Measurements from ENCODE around the gene GAB2.

GAB2 gene

DNA sequence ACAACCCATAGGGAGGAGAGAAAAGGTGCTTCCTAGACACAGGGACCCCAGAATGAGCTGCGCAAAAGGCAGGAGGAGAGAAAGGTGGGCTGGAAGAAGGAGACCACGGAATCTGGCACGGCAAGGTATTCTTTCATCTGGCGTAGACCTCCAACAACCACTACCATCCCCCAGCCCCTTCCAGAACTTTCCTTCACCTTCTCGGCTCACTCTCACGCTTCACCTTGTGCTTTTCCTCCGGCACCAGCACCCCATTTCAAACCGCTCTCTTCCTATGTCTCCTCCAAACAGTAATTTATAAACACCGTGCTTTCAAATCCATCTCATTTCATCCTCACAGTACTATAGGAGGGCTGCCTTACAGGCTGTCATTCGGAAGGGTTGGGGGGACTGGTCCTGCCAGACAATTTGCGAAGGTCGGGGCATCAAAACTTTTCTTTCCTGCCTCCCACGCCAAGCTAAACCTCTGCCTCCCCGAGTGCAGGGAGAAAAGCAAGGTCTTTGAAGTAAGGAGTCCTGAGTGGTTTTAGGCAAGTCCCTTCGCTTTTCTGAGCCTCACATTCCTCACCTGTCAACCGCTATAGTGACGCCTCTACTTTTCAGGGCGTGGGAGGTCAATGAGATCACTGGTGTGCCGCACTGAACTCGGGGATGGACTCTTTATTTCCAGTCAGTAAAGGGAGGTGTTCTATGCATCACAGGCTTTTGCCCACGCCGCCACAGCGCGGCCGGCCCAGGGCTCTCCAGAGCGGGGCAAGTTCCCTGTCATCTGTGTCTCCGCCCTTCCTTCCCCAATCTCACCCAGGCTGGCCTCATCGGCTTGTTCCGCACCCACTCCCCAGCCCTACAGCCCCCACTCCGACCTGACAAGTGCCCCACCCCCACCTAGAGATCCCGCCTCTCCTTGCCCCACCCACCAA, 230.0 kb downstream of the GAB2 start:
- no peaks in the 10 kb centered on the region for H3K9me3 ChIP-seq (ENCODE audit: insufficient read depth, low read length, severe bottlenecking)
- H3K4me3 ChIP-seq (ENCODE audit: low read depth in 1 of 2, low read length in 2 of 2): peak overlapping the region; percentile 53 to 94; a peak in 3 of 4 replicates
- H3K4me2 ChIP-seq (ENCODE audit: insufficient read depth, low read length): peak overlapping the region; percentile 91
- 0 out of 2 replicates have a peak, but pooled peaks cover 4% of the 10 kb centered on the region for H4K20me1 ChIP-seq (ENCODE audit: insufficient read depth, low read length)
- H3K36me3 ChIP-seq (ENCODE audit: insufficient read depth, low read length): no peaks in the 10 kb centered on the region; the same call in 1 of the 2 replicates
- ATAC-seq (ENCODE audit: insufficient read depth, low read depth) (no peak), DNase-seq (no peak)
- peak overlapping the region; percentile 80 for H2AFZ ChIP-seq (ENCODE audit: low read depth, low read length)
- H3K27me3 ChIP-seq (ENCODE audit: insufficient read depth, low read length, poor library complexity): no peaks in the 10 kb centered on the region
- H3K27ac ChIP-seq (ENCODE audit: low read length): peak overlapping the region; percentile 73
- H3K9ac ChIP-seq (ENCODE audit: low read depth, low read length): peak overlapping the region; percentile 87
- no peak for TF ChIP-seq EZH2 (IDR thresholded peaks at IDR 0.05; ENCODE audit: borderline replicate concordance, low read depth, low read length, severe bottlenecking)
- TF ChIP-seq, protein P1, sequence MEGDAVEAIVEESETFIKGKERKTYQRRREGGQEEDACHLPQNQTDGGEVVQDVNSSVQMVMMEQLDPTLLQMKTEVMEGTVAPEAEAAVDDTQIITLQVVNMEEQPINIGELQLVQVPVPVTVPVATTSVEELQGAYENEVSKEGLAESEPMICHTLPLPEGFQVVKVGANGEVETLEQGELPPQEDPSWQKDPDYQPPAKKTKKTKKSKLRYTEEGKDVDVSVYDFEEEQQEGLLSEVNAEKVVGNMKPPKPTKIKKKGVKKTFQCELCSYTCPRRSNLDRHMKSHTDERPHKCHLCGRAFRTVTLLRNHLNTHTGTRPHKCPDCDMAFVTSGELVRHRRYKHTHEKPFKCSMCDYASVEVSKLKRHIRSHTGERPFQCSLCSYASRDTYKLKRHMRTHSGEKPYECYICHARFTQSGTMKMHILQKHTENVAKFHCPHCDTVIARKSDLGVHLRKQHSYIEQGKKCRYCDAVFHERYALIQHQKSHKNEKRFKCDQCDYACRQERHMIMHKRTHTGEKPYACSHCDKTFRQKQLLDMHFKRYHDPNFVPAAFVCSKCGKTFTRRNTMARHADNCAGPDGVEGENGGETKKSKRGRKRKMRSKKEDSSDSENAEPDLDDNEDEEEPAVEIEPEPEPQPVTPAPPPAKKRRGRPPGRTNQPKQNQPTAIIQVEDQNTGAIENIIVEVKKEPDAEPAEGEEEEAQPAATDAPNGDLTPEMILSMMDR (IDR thresholded peaks at IDR 0.05; ENCODE audit: borderline replicate concordance, extremely low read depth, low read length, poor library complexity, severe bottlenecking): no peak
- peaks cover 44% of the 10 kb centered on the region for H3K79me2 ChIP-seq (ENCODE audit: insufficient read depth, low read length)
- peaks cover 46% of the 10 kb centered on the region for H3K4me1 ChIP-seq (ENCODE audit: insufficient read depth, low read length)

- Histone ChIP-seq H2AFZ (ENCODE audit: low read depth, low read length) (no peak overlapping the region), H3K79me2 (ENCODE audit: insufficient read depth, low read length) (no peaks in the 10 kb centered on the region), H3K27ac (ENCODE audit: low read length) (no peak overlapping the region), H3K4me3 (ENCODE audit: low read depth in 1 of 2, low read length in 2 of 2) (no peak overlapping the region), H3K9ac (ENCODE audit: low read depth, low read length) (no peak overlapping the region), H3K36me3 (ENCODE audit: insufficient read depth, low read length) (no peaks in the 10 kb centered on the region), H3K4me2 (ENCODE audit: insufficient read depth, low read length) (no peak overlapping the region), H4K20me1 (ENCODE audit: insufficient read depth, low read length) (no peaks in the 10 kb centered on the region), H3K4me1 (ENCODE audit: insufficient read depth, low read length) (no peaks in the 10 kb centered on the region), H3K9me3 (ENCODE audit: insufficient read depth, low read length, severe bottlenecking) (no peaks in the 10 kb centered on the region), H3K27me3 (ENCODE audit: insufficient read depth, low read length, poor library complexity) (no peaks in the 10 kb centered on the region)
- ATAC-seq (ENCODE audit: insufficient read depth, low read depth) (no peak), DNase-seq (no peak)
- TF ChIP-seq, protein P1 (IDR thresholded peaks at IDR 0.05; ENCODE audit: borderline replicate concordance, extremely low read depth, low read length, poor library complexity, severe bottlenecking): no peak
- TF ChIP-seq EZH2 (IDR thresholded peaks at IDR 0.05; ENCODE audit: borderline replicate concordance, low read depth, low read length, severe bottlenecking): no peak
These were observed 236.4 kb downstream of the GAB2 start for GRCh38 chr11:78181185-78181584.

GRCh38 chr11:78180751-78181150, 236.9 kb downstream of the GAB2 start:
- no peak overlapping the region for H3K4me3 ChIP-seq (ENCODE audit: low read depth in 1 of 2, low read length in 2 of 2)
- H3K27me3 ChIP-seq (ENCODE audit: insufficient read depth, low read length, poor library complexity): no peaks in the 10 kb centered on the region

More at GRCh38 chr11:78180751-78181150, 236.9 kb downstream of the GAB2 start:
- no peak overlapping the region for H3K27ac ChIP-seq (ENCODE audit: low read length)
- no peak overlapping the region for H2AFZ ChIP-seq (ENCODE audit: low read depth, low read length)
- H3K79me2 ChIP-seq (ENCODE audit: insufficient read depth, low read length): no peaks in the 10 kb centered on the region
- no peaks in the 10 kb centered on the region for H3K36me3 ChIP-seq (ENCODE audit: insufficient read depth, low read length)
- no peak overlapping the region for H3K4me2 ChIP-seq (ENCODE audit: insufficient read depth, low read length)
- TF ChIP-seq, protein P1 (IDR thresholded peaks at IDR 0.05; ENCODE audit: borderline replicate concordance, extremely low read depth, low read length, poor library complexity, severe bottlenecking): no peak
- no peak for TF ChIP-seq EZH2 (IDR thresholded peaks at IDR 0.05; ENCODE audit: borderline replicate concordance, low read depth, low read length, severe bottlenecking)
- no peaks in the 10 kb centered on the region for H4K20me1 ChIP-seq (ENCODE audit: insufficient read depth, low read length)
- no peak overlapping the region for H3K9ac ChIP-seq (ENCODE audit: low read depth, low read length)
- no peaks in the 10 kb centered on the region for H3K4me1 ChIP-seq (ENCODE audit: insufficient read depth, low read length)
- ATAC-seq (ENCODE audit: insufficient read depth, low read depth): no peak
- DNase-seq: no peak
- no peaks in the 10 kb centered on the region for H3K9me3 ChIP-seq (ENCODE audit: insufficient read depth, low read length, severe bottlenecking)

Measured in DND-41 (cell line).